Adrenal gland (tissue), 12 donors: ENCODE data around the gene TRABD. TPM values are rescaled to one million over a fixed set of nuclear protein-coding genes. Genes with fewer than 3 reads are reported as not detected.

Experiments
- DNase-seq, 7 donors: peaks; one replicate each; pipeline ENCODE4 v3.0.0-alpha.2; 2019 to 2020
- H3K27ac ChIP-seq, 5 donors: fragments of 200-600 bp; sonication (generic) in 4 of 5; 1 replicate in 3 of 5; 2 replicates in 2 of 5; pipeline versions ENCODE4 v1.5.1 to v1.8.0; 2016 to 2020; ENCODE audit warnings: mild to moderate bottlenecking in 1 of 5
- H3K27me3 ChIP-seq: fragments of 200-600 bp; 2 replicates; pipeline ENCODE4 v1.8.0; 2021
- H3K36me3 ChIP-seq, 2 donors: fragments of 200-600 bp; replicated peaks in 1 of 2; 1 replicate in 1 of 2; 2 replicates in 1 of 2; pipeline versions ENCODE4 v1.5.1 to v1.8.0; 2018 to 2022
- H3K4me1 ChIP-seq, 2 donors: fragments of 200-600 bp; replicated peaks in 1 of 2; 1 replicate in 1 of 2; 2 replicates in 1 of 2; pipeline versions ENCODE4 v1.5.1 to v1.8.0; 2018 to 2021
- H3K4me3 ChIP-seq, 4 donors: fragments of 200-600 bp; sonication (generic) in 3 of 4; one replicate each; pipeline ENCODE4 v1.5.1; 2016 to 2018
- H3K9me3 ChIP-seq, 3 donors: fragments of 200-600 bp; sonication (generic) in 1 of 3; replicated peaks in 1 of 3; 1 replicate in 2 of 3; 2 replicates in 1 of 3; pipeline versions ENCODE4 v1.5.1 to v1.8.0; 2016 to 2021
- CTCF ChIP-seq, 6 experiments: fragments of 450-650 bp in 4 of 6; fragments of 200-600 bp in 2 of 6; sonication (generic) in 1 of 6; IDR thresholded peaks; 1 replicate in 5 of 6; 2 replicates in 1 of 6; pipeline versions ENCODE4 v1.5.1 to v1.8.0; 2016 to 2021; ENCODE audit warnings: antibody characterized with exemption in 6 of 6, mild to moderate bottlenecking in 2 of 6, moderate library complexity in 1 of 6
- POLR2A ChIP-seq, 2 donors: fragments of 450-650 bp; IDR thresholded peaks; one replicate each; pipeline ENCODE4 v1.6.1; 2017; ENCODE audit warnings: antibody characterized with exemption in 2 of 2, mild to moderate bottlenecking in 2 of 2, moderate library complexity in 1 of 2
- WGBS, 4 donors: extraction: QIAGEN DNeasy Blood & Tissue Kit in 2 of 4; methylation state at CpG; one replicate each; pipeline versions ENCODE4 v1.1.5 to v1.1.7; 2013 to 2017; 5-methylcytosine and 5-hydroxymethylcytosine counted together
- intact Hi-C, 2 donors: fragments of 100-400 bp; cut with DNase I; formaldehyde crosslinking; loops; one replicate each; pipeline versions ENCODE4 v1.14.1 to v1.15.0; 2022 to 2023
- polyA plus RNA-seq, 3 donors: library from polyadenylated mRNA; stranded (reverse); fragments of 200-250 nt in 2 of 3; fragments of 350-450 nt in 1 of 3; fragmentation: Illumina TruSeq in 1 of 3; extraction: RNeasy Lipid Tissue Mini Kit (QIAGEN cat#74804) in 1 of 3; gene quantifications; one replicate each; pipeline ENCODE4 v1.2.3, GENCODE V29; 2013 to 2014
- total RNA-seq, 9 donors: library from RNA; depleted of rRNA in 4 of 9; stranded (reverse); fragments of >200 nt in 4 of 9; fragments of 120-200 nt in 1 of 9; fragmentation: NEBNext Ultra II Directional in 1 of 9; extraction: Animal tissue kit (Norgen Biotek cat#: 25700) in 1 of 9; gene quantifications; one replicate each; pipeline versions ENCODE4 v1.1.0 to v1.2.4, GENCODE V29; 2013 to 2023
- donor health status: healthy with polysubstance abuse.
- donor health status: Bipolar disorder and iron deficiency.
- donor health status: DM: yes; HTN: yes; CAD: no.
- donor health status: DM: no; HTN: no; CAD: no.
- donor health status: DM: no; HTN: no; CAD: no.
- donor health status: DM: yes; HTN: yes; CAD: no.

The TRABD gene
- total and polyA plus RNA-seq, 12 donors, result 3.0 to 79.0 (median 28.9) TPM

GRCh38 chr22:50246242-50247175 is 60.8 kb downstream of the TRABD start:
- no peak for DNase-seq
- 86 to 89% (median 86%) methylated on average over 11 to 20 of the region's 20 CpGs for WGBS, 4 donors

GRCh38 chr22:50247748-50248147 is 62.0 kb downstream of the TRABD start:
- H3K27ac ChIP-seq, result no peak overlapping the region
- DNase-seq, result peak in 3 of 7 donors; percentile 35 to 86 (median 48)
- peaks cover 40 to 45% of the 10 kb centered on the region in 2 donors for H3K4me1 ChIP-seq
- 45 to 70% (median 49%) methylated on average over 2 to 16 of the region's 16 CpGs for WGBS, 4 donors
- TF ChIP-seq CTCF (IDR thresholded peaks at IDR 0.05) (no peak), POLR2A (IDR thresholded peaks at IDR 0.05) (no peak)
- no peak overlapping the region for H3K4me3 ChIP-seq
- no peaks in the 10 kb centered on the region for H3K27me3 ChIP-seq
- peaks cover 0 to 9% of the 10 kb centered on the region in 2 donors for H3K36me3 ChIP-seq
- intact Hi-C loops, result no loop called here
- H3K9me3 ChIP-seq, result no peaks in the 10 kb centered on the region

More at GRCh38 chr22:50246242-50247175, 60.8 kb downstream of the TRABD start:
- no peak overlapping the region for H3K4me3 ChIP-seq
- peaks cover 0 to 9% of the 10 kb centered on the region in 2 donors for H3K36me3 ChIP-seq
- no peaks in the 10 kb centered on the region for H3K9me3 ChIP-seq
- intact Hi-C loops, result no loop called here
- no peak overlapping the region for H3K27ac ChIP-seq
- H3K27me3 ChIP-seq, result no peaks in the 10 kb centered on the region
- TF ChIP-seq CTCF (IDR thresholded peaks at IDR 0.05), result no peak
- no peak for TF ChIP-seq POLR2A (IDR thresholded peaks at IDR 0.05)
- H3K4me1 ChIP-seq, result peaks cover 41 to 54% of the 10 kb centered on the region in 2 donors

GRCh38 chr22:50248196-50249081 is 62.7 kb downstream of the TRABD start:
- no peak for TF ChIP-seq CTCF (IDR thresholded peaks at IDR 0.05)
- TF ChIP-seq POLR2A (IDR thresholded peaks at IDR 0.05), result no peak

More at GRCh38 chr22:50248196-50249081, 62.7 kb downstream of the TRABD start:
- DNase-seq, result no peak
- Histone ChIP-seq H3K27me3 (no peaks in the 10 kb centered on the region), H3K9me3 (no peaks in the 10 kb centered on the region), H3K4me3 (no peak overlapping the region), H3K4me1 (peaks cover 33 to 38% of the 10 kb centered on the region in 2 donors), H3K27ac (no peak overlapping the region), H3K36me3 (peaks cover 0 to 9% of the 10 kb centered on the region in 2 donors)
- WGBS, 4 donors, result 76 to 85% (median 81%) methylated on average over 4 to 29 of the region's 29 CpGs
- intact Hi-C loops, result no loop called here

Other genes starting within 250 kb of the TRABD start
- gene PIM3, start 225.1 kb upstream of the TRABD start, total RNA-seq, result 10 to 100 TPM; 11.3 to 99.2 (median 54.7) TPM
- gene PIM3, start 225.1 kb upstream of the TRABD start, polyA plus RNA-seq, result 10 to 100 TPM in 2 of 3 donors, 1 to 10 TPM in 1; 7.2 to 70.0 (median 42.0) TPM
- gene IL17REL, start 173.1 kb upstream of the TRABD start, total RNA-seq, result not detected
- not detected for gene IL17REL, start 173.1 kb upstream of the TRABD start, polyA plus RNA-seq
- not detected for gene TTLL8, start 127.6 kb upstream of the TRABD start, total RNA-seq
- gene TTLL8, start 127.6 kb upstream of the TRABD start, polyA plus RNA-seq, result not detected
- under 1 TPM in 1 of 9 donors, not detected in 8; 0.22 TPM for gene MLC1, start 100.5 kb upstream of the TRABD start, total RNA-seq
- under 1 TPM in 1 of 3 donors, not detected in 2; 0.03 TPM for gene MLC1, start 100.5 kb upstream of the TRABD start, polyA plus RNA-seq
- gene MOV10L1, start 95.9 kb upstream of the TRABD start, total RNA-seq, result under 1 TPM in 5 of 9 donors, not detected in 4; 0.14 to 0.46 (median 0.39) TPM
- gene MOV10L1, start 95.9 kb upstream of the TRABD start, polyA plus RNA-seq, result under 1 TPM in 2 of 3 donors, not detected in 1; 0.40 to 0.74 TPM
- 1 to 10 TPM in 2 of 9 donors, under 1 TPM in 7; 0.26 to 2.6 (median 0.67) TPM for gene PANX2, start 15.2 kb upstream of the TRABD start, total RNA-seq
- 1 to 10 TPM in 2 of 3 donors, under 1 TPM in 1; 0.22 to 4.1 (median 2.0) TPM for gene PANX2, start 15.2 kb upstream of the TRABD start, polyA plus RNA-seq
- 10 to 100 TPM; 28.2 to 52.0 (median 33.9) TPM for gene SELENOO, start 15.1 kb downstream of the TRABD start, total RNA-seq
- gene SELENOO, start 15.1 kb downstream of the TRABD start, polyA plus RNA-seq, result 10 to 100 TPM in 2 of 3 donors, 1 to 10 TPM in 1; 1.9 to 89.0 (median 73.5) TPM
- gene TUBGCP6, start 59.1 kb downstream of the TRABD start, total RNA-seq, result 10 to 100 TPM; 20.0 to 64.8 (median 46.8) TPM
- 100 to 1,000 TPM in 2 of 3 donors, 1 to 10 TPM in 1; 8.3 to 171 (median 111) TPM for gene TUBGCP6, start 59.1 kb downstream of the TRABD start, polyA plus RNA-seq
- 10 to 100 TPM in 8 of 9 donors, 1 to 10 TPM in 1; 9.7 to 72.1 (median 39.1) TPM for gene HDAC10, start 65.4 kb downstream of the TRABD start, total RNA-seq
- gene HDAC10, start 65.4 kb downstream of the TRABD start, polyA plus RNA-seq, result 100 to 1,000 TPM in 1 of 3 donors, 10 to 100 TPM in 1, 1 to 10 TPM in 1; 2.0 to 179 (median 79.3) TPM
- 1 to 10 TPM; 3.1 to 6.8 (median 5.2) TPM for gene MAPK12, start 75.8 kb downstream of the TRABD start, total RNA-seq
- 10 to 100 TPM in 2 of 3 donors, 1 to 10 TPM in 1; 1.7 to 17.1 (median 13.9) TPM for gene MAPK12, start 75.8 kb downstream of the TRABD start, polyA plus RNA-seq
- 1 to 10 TPM; 3.0 to 9.3 (median 6.7) TPM for gene MAPK11, start 84.5 kb downstream of the TRABD start, total RNA-seq
- 10 to 100 TPM in 2 of 3 donors, 1 to 10 TPM in 1; 2.0 to 29.5 (median 25.1) TPM for gene MAPK11, start 84.5 kb downstream of the TRABD start, polyA plus RNA-seq
- gene PLXNB2, start 121.7 kb downstream of the TRABD start, total RNA-seq, result 100 to 1,000 TPM in 8 of 9 donors, 10 to 100 TPM in 1; 12.4 to 412 (median 324) TPM
- gene PLXNB2, start 121.7 kb downstream of the TRABD start, polyA plus RNA-seq, result 100 to 1,000 TPM in 2 of 3 donors, 10 to 100 TPM in 1; 38.1 to 431 (median 268) TPM
- gene DENND6B, start 141.1 kb downstream of the TRABD start, total RNA-seq, result 10 to 100 TPM in 2 of 9 donors, 1 to 10 TPM in 7; 1.8 to 16.9 (median 8.0) TPM
- gene DENND6B, start 141.1 kb downstream of the TRABD start, polyA plus RNA-seq, result 10 to 100 TPM in 2 of 3 donors, 1 to 10 TPM in 1; 2.5 to 32.7 (median 21.7) TPM
- gene PPP6R2, start 157.4 kb downstream of the TRABD start, total RNA-seq, result 100 to 1,000 TPM in 1 of 9 donors, 10 to 100 TPM in 8; 35.5 to 104 (median 65.3) TPM
- 100 to 1,000 TPM in 1 of 3 donors, 10 to 100 TPM in 2; 19.6 to 129 (median 84.7) TPM for gene PPP6R2, start 157.4 kb downstream of the TRABD start, polyA plus RNA-seq